ENCODE data around the gene RAB5IF.
A peak's percentile ranks its signal among the peaks of the same experiment; 100 is the strongest.
"Not testable (repeated sequence)": the region's sequence is repeated elsewhere in the genome, so short reads cannot be mapped to it uniquely, and the experiment has no call there.

RAB5IF gene

DNA sequence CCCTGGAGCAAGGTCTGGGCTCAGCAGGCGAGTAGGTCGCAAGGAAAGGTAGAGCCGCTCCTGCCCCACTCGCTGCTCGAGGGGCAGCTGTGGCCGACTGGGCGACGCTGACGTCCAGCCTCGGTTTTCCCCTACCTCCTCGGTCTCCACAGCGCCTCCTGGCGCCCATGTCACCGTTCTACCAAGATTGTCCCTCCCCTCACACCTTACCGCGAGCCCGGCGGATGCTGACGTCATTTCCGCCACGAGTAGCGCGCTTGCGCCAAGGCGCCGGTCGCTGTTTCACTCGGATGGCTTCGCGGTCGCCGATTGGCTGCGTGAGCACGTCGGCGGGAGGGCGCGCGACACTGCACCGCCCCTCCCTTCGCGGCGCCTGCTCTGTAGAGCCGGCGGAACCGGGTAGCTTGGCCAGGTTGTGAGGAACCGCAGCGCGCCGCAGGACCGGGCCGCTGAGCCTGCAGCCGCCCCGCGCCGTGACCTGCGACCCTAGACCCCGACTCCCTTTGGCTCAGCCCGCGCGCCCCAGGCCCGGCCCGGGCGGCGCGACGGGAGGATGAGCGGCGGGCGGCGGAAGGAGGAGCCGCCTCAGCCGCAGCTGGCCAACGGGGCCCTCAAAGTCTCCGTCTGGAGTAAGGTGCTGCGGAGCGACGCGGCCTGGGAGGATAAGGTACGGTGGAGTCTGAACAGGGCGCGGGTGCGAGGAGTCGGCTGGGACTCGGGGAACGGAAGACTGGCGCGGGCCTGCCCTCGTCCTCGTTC is at the start of gene RAB5IF:
RAB5IF (plus strand) TSS at position 381 of the 759 bp plus-strand sequence; CDS start at position 554, 173 bp downstream.
- peak; percentile 96 for TF ChIP-seq CTCF (IDR thresholded peaks at IDR 0.05; ENCODE audit: low read depth, low read length, missing control alignments)
- DNase-seq (ENCODE audit: low read depth), result peak; percentile 96
- peak within 1 kb of the TSS; percentile 93 for H3K4me3 ChIP-seq (ENCODE audit: low read depth, low read length)

GRCh38 chr20:36562724-36563123 is 42.9 kb upstream of the RAB5IF start:
- H3K4me3 ChIP-seq (ENCODE audit: low read depth, low read length), result no peak overlapping the region

GRCh38 chr20:36563374-36563773 is 42.2 kb upstream of the RAB5IF start:
- no peak for DNase-seq (ENCODE audit: low read depth)
- no peak overlapping the region for H3K4me3 ChIP-seq (ENCODE audit: low read depth, low read length)
- no peak for TF ChIP-seq CTCF (IDR thresholded peaks at IDR 0.05; ENCODE audit: low read depth, low read length, missing control alignments)

More at GRCh38 chr20:36562724-36563123, 42.9 kb upstream of the RAB5IF start:
- TF ChIP-seq CTCF (IDR thresholded peaks at IDR 0.05; ENCODE audit: low read depth, low read length, missing control alignments), result no peak
- DNase-seq (ENCODE audit: low read depth), result no peak

GRCh38 chr20:36564078-36564725 is 41.4 kb upstream of the RAB5IF start:
- H3K4me3 ChIP-seq (ENCODE audit: low read depth, low read length); DNase-seq (ENCODE audit: low read depth): not testable (repeated sequence)

DNA sequence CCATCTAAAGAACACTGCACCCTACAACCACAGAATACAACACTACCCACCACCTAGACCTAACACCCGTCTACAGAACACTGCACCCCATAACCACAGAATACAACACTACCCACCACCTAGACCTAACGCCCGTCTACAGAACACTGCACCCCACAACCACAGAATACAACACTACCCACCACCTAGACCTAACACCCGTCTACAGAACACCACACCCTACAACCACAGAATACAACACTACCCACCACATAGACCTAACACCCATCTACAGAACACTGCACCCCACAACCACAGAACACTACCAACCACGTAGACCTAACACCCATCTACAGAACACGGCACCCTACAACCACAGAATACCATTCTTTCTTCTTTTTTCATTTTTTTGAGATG is 40.9 kb upstream of the RAB5IF start:
- H3K4me3 ChIP-seq (ENCODE audit: low read depth, low read length); DNase-seq (ENCODE audit: low read depth): not testable (repeated sequence)

DNA sequence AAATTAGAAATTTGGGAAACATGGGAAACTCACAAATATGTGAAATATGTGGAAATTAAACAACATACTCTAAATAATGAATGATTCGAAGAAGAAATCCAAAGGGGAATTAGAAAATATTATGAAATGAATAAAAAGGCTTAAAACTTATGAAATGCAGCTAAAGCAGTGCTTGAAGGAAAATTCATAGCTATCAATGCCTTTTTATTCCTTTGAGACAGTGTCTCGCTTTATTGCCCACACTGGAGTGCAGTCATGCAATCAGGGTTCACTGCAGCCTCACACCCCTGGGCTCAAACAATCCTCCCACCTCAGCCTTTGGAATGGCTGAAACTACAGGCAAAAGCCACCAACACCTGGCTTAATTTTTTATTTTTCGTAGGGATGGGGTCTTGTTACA is 40.1 kb upstream of the RAB5IF start:
- no peak for TF ChIP-seq CTCF (IDR thresholded peaks at IDR 0.05; ENCODE audit: low read depth, low read length, missing control alignments)
- no peak for DNase-seq (ENCODE audit: low read depth)
- no peak overlapping the region for H3K4me3 ChIP-seq (ENCODE audit: low read depth, low read length)

- no peak overlapping the region for H3K4me3 ChIP-seq (ENCODE audit: low read depth, low read length)
- DNase-seq (ENCODE audit: low read depth), result no peak
- no peak for TF ChIP-seq CTCF (IDR thresholded peaks at IDR 0.05; ENCODE audit: low read depth, low read length, missing control alignments)
Observed at GRCh38 chr20:36569847-36570429, 35.6 kb upstream of the RAB5IF start.

All from GM12864 (cell line).